ENCODE measurements around the gene TLR3. TPM values are rescaled to one million over a fixed set of nuclear protein-coding genes. Genes with fewer than 3 reads are reported as not detected.

Gene TLR3
- total RNA-seq, 4 donors from 2014 or later: 0.47 to 2.5 (median 1.4) TPM

DNA sequence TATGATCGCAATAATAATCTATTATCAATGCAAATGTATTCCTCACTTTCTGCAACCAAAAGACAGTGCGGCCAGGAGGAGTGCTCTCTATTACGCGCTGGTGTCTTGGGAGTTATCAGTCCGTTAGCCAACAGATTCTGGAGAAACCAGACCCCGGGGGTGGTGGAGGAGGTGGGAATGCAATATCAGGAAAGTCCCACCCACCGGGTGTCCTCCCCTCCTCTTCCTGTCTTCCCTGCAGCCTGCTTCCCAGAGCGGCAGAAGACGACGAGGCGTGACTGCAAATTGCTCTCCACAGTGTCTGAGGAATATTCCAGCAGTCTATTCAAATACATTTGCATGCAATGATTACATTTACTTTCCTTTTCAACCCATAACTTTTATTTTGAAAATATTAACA, 17.9 kb upstream of the TLR3 start:
- intact Hi-C loops (cut with DNase I; ENCODE audit: low total_unique reads) (no loop called here), in situ Hi-C loops (cut with MboI; ENCODE audit: low sequenced_read_pairs in 4 of 4) (no loop called here)
- Histone ChIP-seq H3K9me3 (no peaks in the 10 kb centered on the region), H3K4me1 (no peaks in the 10 kb centered on the region), H3K36me3 (no peaks in the 10 kb centered on the region), H3K4me3 (no peak overlapping the region), H3K27ac (no peak overlapping the region), H3K27me3 (no peaks in the 10 kb centered on the region)
- ATAC-seq: no peak
- no peak for DNase-seq
- TF ChIP-seq POLR2A (IDR thresholded peaks at IDR 0.05): no peak
- TF ChIP-seq, protein P1, sequence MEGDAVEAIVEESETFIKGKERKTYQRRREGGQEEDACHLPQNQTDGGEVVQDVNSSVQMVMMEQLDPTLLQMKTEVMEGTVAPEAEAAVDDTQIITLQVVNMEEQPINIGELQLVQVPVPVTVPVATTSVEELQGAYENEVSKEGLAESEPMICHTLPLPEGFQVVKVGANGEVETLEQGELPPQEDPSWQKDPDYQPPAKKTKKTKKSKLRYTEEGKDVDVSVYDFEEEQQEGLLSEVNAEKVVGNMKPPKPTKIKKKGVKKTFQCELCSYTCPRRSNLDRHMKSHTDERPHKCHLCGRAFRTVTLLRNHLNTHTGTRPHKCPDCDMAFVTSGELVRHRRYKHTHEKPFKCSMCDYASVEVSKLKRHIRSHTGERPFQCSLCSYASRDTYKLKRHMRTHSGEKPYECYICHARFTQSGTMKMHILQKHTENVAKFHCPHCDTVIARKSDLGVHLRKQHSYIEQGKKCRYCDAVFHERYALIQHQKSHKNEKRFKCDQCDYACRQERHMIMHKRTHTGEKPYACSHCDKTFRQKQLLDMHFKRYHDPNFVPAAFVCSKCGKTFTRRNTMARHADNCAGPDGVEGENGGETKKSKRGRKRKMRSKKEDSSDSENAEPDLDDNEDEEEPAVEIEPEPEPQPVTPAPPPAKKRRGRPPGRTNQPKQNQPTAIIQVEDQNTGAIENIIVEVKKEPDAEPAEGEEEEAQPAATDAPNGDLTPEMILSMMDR (IDR thresholded peaks at IDR 0.05 in 4 of 5, conservative IDR thresholded peaks at IDR 0.05 in 1 of 5): no peak

DNA sequence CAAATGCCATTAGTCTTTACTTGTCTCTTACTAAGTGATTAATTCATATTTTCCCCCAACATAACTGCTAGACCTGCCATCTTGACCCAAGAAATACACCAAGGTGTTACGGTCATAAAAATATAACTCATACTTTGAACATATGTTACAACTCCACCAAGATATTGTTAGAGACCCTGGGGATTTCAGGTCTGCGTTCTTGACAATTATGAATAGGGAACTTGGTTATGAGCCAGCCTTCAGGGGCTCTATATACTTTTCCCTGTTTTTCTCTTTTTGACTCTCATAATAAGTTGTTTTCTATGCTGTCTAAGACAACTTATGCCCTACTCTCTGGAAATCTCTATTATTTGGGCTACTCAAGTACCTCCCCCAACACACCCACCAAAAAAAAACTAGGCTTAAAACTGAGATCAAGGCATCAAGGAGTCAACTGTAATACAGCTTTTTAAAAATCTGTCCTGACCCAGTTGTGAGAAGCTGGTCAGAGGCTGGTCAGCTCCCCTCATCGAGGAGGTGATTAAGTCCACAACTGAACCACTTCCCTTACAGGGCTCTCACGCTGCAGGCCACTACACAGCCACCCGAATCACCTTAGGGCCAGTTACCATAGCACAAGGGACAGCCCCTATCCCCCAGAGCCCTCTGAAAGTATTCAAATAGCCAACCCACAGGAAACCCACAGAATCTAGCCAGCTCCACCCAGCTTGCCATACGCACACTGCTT, 10.5 kb upstream of the TLR3 start:
- H3K36me3 ChIP-seq: no peaks in the 10 kb centered on the region
- H3K27ac ChIP-seq: no peak overlapping the region
- H3K27me3 ChIP-seq: no peaks in the 10 kb centered on the region
- ATAC-seq (no peak), DNase-seq (no peak)
- no peaks in the 10 kb centered on the region for H3K4me1 ChIP-seq
- in situ Hi-C loops (cut with MboI; ENCODE audit: low sequenced_read_pairs in 4 of 4) (no loop called here), intact Hi-C loops (cut with DNase I; ENCODE audit: low total_unique reads) (no loop called here)
- H3K4me3 ChIP-seq: no peak overlapping the region
- H3K9me3 ChIP-seq: no peaks in the 10 kb centered on the region
- TF ChIP-seq, protein P1 (IDR thresholded peaks at IDR 0.05 in 4 of 5, conservative IDR thresholded peaks at IDR 0.05 in 1 of 5): no peak
- TF ChIP-seq POLR2A (IDR thresholded peaks at IDR 0.05): no peak

DNA sequence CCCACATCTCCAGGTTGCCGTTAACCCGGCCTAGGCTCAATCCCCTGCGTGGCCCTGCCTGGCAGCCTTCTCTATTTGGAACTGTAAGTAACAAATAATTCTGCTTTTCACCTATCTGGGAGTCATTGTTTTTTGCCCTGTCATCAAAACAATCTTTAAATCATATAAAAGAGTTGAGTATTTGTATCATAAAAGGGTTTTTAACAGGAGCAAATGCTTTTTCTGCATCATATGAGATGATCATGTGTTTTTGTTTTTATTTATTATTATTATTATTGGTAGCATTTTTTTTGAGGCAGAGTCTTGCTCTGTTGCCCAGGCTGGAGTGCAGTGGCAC, 10.0 kb upstream of the TLR3 start:
- ATAC-seq: no peak
- in situ Hi-C loops (cut with MboI; ENCODE audit: low sequenced_read_pairs in 4 of 4) (no loop called here), intact Hi-C loops (cut with DNase I; ENCODE audit: low total_unique reads) (no loop called here)
- Histone ChIP-seq H3K9me3 (no peaks in the 10 kb centered on the region), H3K4me1 (no peaks in the 10 kb centered on the region), H3K27ac (no peak overlapping the region), H3K27me3 (no peaks in the 10 kb centered on the region), H3K36me3 (no peaks in the 10 kb centered on the region), H3K4me3 (no peak overlapping the region)
- DNase-seq: no peak
- TF ChIP-seq, protein P1 (IDR thresholded peaks at IDR 0.05 in 4 of 5, conservative IDR thresholded peaks at IDR 0.05 in 1 of 5): no peak
- TF ChIP-seq POLR2A (IDR thresholded peaks at IDR 0.05): no peak

DNA sequence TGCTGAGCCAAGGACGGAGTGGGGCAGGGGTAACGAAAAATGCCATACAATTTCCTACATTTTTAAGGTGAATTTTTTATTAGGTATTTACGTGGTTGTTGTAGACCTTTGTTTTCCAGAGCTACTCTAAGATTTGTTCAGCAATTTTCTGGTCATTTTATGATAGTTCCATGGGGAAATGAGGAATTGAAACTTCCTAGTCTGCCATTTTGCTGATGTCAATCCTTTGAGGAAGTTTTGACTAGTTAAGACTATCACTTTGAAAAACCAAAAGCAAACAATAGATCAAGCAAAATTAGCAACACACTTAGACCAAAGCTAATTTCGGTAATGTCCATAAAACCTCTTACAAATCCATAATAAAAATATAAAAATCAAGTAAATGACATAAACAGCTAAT, 7.0 kb upstream of the TLR3 start:
- Histone ChIP-seq H3K4me1 (no peaks in the 10 kb centered on the region), H3K27me3 (no peaks in the 10 kb centered on the region), H3K27ac (no peak overlapping the region), H3K9me3 (no peaks in the 10 kb centered on the region), H3K36me3 (no peaks in the 10 kb centered on the region), H3K4me3 (no peak overlapping the region)
- in situ Hi-C loops (cut with MboI; ENCODE audit: low sequenced_read_pairs in 4 of 4): loop anchor here in 1 of 4 donors (10.0 kb wide), 1 partner anchor 83 kb away; no protein-coding TSS in a partner anchor
- TF ChIP-seq, protein P1 (IDR thresholded peaks at IDR 0.05 in 4 of 5, conservative IDR thresholded peaks at IDR 0.05 in 1 of 5): no peak
- no peak for TF ChIP-seq POLR2A (IDR thresholded peaks at IDR 0.05)
- ATAC-seq (no peak), DNase-seq (no peak)
- intact Hi-C loops (cut with DNase I; ENCODE audit: low total_unique reads): loop anchor here (10.0 kb wide), 1 partner anchor 83 kb away; no protein-coding TSS in a partner anchor

Data from gastrocnemius medialis (tissue), 4 donors.